GM19025 (cell line): ENCODE measurements around the gene MYF6.
A peak's percentile ranks its signal among the peaks of the same experiment; 100 is the strongest.

Source experiments
- ATAC-seq: cut with Tn5 transposase; IDR thresholded peaks from one replicate; pipeline ENCODE4 v1.9.1; 2021; ENCODE audit warnings: mild to moderate bottlenecking, low read depth, moderate library complexity; ENCODE audit not compliant: unreplicated experiment

Gene MYF6

DNA sequence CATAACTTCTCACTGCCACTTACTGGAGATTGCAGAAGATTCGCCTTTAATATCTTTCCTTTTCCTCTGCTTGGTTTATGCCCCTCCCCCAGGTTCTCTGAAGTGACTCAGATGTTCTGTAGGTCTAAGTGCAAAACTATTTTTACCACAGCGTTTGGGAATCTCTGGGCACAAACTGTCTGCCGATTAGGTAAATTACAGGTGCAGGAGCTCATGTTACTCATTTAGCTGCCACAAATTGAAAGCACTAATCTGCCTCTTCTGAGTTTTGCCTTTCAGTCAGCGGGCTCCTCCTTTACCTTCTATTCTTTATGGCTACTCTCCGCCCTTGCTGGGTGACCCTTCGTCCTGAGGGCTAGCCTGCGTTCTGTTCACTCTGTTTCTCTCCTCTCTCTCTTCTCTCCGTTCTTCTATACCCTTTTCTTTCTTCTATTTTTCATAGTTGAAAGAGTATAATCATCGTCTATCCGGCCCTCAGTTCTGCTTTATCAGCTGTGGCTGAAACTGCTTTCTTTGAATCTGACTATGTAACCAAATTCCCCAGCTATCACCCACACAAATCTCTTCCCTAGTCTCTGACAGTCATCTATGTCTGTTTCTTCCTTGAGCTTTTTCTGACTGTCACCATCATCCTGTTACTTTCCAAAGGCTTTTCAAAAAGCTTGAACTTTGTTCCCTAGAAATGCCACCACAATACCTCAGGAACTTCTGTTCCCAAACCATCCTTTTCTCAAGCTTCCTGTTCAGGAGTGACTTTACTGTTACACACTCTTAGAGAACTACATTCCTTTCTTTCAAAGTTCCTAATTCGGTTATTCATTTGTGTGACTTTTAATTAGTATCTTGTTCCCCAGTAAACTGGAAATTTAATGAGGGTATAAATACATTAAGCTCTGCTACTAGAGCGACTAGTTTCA lies 4.3 kb upstream of the MYF6 start:
- ATAC-seq, result peak; percentile 81

DNA sequence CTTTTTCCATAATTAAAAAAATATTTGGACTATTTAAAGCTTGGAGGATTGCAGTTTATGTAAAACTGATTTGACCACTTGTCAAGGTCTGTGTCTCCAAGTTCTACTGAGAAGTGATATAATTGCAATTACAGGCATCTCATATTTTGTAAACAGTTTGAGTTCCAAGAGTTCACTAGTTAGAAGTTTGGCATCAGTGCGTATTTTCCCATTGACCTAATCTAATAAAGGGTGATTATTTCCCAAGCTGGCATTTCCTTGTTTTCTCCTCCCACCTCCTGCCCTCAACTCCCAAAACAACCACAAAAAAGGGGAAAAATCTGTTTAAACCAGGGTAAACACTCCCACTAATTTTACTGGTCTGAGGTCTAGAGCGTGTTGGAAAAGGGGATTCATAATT lies 3.0 kb upstream of the MYF6 start:
- no peak for ATAC-seq

DNA sequence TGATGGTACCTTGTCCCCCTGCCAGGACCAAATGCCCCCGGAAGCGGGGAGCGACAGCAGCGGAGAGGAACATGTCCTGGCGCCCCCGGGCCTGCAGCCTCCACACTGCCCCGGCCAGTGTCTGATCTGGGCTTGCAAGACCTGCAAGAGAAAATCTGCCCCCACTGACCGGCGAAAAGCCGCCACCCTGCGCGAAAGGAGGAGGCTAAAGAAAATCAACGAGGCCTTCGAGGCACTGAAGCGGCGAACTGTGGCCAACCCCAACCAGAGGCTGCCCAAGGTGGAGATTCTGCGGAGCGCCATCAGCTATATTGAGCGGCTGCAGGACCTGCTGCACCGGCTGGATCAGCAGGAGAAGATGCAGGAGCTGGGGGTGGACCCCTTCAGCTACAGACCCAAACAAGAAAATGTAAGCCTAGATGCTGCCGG lies 410 bp downstream of the MYF6 start:
- ATAC-seq, result no peak

DNA sequence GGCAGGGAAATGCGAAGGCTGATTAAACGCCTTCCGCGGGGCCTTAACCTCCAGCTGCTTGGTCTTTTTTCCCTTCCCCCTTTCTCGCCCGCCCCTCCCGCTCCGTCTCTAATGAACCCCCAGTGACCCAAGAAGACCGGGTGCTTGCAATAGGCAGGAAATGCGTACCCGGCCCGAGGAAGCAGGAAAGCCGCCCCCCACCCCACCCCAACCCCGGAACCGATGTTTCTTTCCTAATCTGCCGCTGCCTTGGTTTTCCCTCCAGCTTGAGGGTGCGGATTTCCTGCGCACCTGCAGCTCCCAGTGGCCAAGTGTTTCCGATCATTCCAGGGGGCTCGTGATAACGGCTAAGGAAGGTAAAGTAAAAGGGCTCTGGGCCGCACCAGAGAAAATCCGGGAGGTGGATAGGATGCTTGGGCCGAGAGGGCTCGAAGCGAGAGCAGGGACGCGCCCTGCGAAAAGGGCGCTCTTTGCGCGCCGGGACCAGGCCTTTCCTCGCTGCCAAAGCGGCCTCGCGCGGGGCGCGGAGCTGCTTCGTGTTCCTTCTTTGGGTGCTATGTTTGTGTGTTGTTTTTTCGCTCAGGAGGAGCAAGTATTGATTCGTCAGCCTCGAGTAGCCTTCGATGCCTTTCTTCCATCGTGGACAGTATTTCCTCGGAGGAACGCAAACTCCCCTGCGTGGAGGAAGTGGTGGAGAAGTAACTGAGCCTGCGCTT lies 983 bp downstream of the MYF6 start:
- no peak for ATAC-seq

DNA sequence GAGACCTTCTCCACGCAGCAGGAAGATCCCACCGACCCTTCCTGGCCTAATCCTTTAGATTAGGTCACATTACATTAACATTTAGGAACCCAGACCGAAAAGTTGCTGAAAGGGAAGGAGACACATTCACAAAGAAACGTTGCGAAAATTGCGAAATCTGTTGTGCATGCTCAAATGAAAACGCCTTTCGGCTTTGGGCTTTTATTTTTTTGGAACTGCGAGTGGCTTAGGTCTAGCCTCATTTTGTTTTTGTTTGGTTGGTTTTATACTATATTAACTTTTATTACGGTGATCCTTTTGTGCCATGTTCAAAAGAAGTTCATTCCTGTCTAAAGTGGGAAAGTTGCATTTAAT lies 1.5 kb downstream of the MYF6 start:
- ATAC-seq, result no peak

DNA sequence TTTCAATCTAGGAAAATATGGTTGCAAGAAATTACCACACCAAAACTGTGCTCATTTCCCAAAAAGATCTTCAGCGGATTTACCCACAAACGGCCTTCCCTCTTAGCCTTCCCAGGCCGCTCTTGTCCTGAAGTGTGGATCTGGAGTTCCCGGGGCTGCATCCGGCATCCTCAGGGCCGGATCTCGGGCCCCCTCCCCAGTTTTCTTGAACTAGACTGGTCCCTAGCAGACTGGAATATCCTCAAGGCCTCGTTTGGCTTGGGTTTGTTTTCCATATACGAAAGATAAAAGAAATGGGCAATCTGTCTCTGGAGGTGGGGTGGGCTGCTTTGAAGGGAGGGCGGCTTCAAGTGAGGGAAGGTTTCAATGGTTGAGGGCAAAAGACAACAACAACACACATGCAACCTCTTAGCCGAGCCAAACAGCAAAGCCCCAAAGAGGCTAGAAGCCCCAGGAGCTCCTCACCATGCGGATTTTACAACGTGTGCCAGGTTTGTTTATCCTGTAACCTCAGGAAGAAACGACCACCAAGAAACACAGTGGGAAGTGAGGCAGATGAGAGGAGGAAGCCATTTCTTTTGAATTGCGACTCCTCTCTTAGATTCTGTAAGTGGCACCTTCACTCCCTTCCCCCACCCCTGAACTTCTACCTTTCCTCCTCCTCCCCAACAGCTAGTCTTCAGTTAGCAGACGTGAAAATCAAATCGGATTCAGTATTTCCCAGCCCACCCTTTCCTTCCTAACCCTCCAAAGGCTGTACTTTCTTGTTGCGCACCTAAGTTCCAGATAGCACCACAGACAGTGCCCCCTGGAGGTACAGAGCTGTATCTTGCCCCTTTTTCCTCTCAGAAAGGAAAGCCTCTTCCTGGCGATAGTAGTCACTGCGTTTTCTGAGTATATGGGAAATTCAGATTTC lies 2.6 kb downstream of the MYF6 start:
- peak; percentile 42 for ATAC-seq

DNA sequence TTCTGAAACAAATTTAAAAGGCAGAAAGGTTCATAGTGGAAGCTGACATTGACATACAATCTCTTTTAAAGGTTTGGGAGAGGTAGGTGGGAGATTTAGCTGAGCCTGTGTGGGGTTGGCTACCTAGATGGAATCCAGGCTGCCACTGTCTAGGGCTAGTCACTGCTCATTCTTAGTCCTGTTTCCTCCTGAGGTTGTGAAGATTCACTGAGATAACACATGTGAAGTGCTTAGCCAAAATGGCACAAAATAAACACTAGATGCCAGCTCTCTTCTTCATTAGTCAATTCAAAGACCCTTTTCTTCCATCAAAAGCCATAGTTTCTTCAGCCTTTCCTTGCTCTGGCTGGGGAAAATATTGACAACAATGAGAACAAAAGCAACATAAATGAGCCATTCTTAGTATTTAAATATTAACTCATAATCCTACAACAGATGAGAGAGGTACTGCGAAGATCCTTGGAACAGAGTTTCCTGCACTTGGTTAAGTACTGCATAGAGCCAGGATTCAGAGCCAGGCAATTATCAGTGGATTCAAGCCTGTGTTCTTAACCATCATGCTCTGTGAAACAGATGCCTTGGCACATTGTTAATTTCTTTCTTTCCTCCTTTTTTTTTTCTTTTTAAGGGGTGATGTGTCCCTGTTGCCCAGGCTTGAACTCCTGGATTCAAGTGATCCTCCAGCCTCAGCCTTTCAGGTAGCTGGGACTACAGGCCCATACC lies 3.5 kb downstream of the MYF6 start:
- peak; percentile 5 for ATAC-seq

DNA sequence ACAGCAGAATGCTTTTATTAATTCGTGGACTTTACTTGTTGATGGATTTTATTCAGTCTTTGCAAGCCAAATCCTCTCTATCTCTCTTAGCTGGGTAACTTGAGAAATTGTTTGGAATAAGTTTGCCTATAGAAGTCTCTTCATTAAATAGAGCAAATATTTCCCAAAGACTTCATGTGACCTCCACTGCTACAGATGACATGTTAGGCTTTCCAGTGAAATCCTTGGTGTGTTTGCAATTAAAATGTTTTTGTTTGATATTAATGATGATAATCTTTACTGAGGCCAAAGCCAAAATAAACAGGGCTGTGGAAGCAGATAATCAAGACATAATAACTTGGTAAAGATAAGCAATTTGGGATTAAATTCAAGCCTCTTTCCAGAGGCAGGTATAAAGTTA lies 4.4 kb downstream of the MYF6 start:
- ATAC-seq, result no peak

DNA sequence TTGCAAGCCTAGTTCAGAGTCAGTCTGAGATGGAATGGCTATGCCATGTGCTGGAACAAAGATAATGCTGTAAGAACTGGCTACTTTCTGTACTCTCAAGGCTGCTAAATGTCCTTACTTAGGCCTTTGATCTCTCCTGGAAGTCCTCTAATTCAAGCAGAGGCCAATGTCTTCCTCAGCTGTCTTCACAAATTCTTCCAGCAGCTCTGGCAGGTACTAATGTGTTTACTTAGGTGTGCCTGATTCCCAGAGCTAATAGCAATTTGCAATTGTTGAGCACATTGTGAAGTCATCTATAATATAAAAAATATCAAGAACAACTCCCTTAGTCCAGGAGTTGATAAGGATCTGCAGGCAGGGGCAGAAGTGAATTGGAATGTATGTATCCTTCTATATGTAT lies 5.4 kb downstream of the MYF6 start:
- ATAC-seq, result no peak

DNA sequence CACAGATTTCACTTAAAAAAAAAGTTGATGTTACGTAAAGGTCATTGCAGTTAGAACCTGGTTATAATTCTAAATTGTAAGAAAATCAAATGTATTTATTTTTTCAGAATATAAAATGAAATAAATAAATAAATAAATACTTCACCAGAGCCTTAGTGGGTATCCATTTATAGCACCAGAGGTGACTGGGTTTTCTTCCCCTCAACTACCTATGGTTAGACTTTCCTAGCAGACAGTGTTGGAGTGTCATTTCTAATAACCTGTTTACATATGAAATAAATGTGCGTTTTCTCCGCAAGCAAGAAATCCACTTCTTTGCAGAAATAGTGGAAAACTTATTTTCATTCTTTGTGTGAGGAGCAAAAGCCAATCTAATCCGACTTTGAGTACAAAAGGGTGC lies 6.0 kb downstream of the MYF6 start:
- no peak for ATAC-seq

DNA sequence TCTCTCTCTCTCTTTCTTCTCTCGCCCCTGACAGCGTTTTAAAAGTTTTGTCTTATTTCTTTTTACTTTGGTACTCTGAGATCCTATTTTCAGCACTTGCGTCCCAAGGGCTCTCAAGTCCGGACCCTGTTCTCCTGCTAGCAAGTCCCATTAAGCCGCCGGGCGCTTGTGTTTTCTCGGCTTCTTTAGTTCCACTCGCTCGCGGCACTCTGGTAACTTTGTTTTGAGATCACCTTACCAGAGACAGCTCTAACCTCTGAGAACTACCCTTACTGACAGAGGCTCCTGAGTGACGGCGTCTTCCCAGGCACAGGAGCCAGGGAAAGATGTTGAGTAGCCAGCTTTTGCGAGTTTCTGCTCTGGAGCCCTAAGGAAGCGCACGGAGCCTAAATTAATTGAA lies 6.6 kb downstream of the MYF6 start:
- no peak for ATAC-seq

DNA sequence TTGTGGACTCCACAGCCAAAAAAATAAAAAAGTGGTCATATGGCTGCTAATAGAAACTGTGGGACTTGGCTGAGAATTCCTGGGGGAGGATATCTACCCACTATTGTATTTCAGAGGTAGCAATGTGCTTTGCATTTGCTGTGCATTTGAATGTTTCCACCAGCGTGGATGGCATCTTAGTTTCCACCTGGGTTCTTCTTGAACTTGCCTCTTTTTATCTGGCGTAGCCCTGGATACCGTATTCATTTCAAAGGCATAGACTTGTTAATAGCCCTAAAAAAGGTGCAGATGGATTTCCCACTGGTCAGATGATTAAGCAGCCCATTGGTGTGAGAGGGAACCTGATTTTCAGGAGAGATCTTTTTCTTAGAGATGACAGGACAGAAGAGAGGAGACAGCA lies 7.4 kb downstream of the MYF6 start:
- ATAC-seq, result no peak

DNA sequence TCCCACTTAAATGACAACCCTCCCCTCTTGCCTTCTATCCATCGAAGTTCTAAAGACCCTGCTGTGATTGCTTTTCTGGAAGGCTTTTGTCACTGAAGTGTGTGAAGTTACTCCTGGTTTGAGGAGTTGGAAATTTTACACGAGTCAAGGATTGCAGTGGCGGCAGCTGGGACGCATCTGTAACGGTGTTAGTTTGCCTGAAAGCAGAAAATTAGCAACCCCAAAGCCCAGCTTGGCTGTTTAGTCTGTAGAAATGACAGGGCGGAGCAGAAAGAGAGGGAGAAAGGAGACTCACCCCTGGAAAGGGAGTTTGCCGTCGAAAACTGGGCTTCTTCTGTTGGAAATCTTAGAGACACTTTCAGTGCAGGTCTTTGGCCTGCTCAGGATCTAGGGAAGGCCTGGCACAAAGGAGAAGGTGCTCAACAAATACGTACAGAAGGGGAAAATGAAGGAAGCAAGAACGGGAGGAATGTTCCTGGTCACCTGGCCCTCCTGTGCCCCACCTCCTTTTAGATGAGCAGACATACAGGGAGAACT lies 8.3 kb downstream of the MYF6 start:
- ATAC-seq, result no peak

DNA sequence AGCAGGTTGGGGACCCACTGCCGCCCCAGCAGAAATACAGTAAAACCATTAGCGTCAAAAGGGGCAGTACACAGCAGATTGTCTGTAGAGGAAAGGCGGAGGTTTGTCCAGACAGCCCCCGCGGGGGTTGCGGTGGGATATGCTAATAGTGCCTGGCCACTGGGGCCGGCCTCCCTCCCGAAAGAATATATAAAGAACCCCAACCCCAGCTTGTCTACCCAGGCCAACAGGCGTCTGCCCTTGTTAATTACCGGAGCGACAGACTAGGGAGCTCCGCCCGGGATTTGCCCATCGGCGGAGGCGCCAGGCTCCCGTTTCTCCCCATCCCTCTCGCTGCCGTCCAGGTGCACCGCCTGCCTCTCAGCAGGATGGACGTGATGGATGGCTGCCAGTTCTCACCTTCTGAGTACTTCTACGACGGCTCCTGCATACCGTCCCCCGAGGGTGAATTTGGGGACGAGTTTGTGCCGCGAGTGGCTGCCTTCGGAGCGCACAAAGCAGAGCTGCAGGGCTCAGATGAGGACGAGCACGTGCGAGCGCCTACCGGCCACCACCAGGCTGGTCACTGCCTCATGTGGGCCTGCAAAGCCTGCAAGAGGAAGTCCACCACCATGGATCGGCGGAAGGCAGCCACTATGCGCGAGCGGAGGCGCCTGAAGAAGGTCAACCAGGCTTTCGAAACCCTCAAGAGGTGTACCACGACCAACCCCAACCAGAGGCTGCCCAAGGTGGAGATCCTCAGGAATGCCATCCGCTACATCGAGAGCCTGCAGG lies 9.4 kb downstream of the MYF6 start, which contains the start of gene MYF5:
TSS of gene MYF5 (plus strand) at position 217 of the 774 bp plus-strand sequence. CDS start at position 369, 152 bp downstream.
- ATAC-seq, result no peak

DNA sequence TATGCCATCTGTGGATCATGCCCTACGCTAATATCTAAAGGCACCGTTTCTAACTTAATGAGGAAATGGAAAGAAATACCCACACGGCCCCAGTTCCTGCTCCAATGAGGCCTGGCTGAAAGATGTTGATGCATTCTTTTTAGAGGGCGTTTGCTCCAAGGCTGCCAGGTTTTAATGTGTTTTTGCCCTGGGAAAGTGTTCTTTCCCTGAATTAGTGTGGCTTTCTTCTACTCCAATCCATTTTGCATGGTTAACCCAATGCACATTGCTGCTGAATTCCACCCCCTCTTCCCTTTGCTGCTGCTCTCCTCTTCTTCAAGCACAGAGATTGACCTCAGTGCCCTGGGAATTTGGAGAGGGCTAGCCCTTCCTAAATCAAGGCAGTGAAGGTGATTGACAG lies 10.4 kb downstream of the MYF6 start:
- ATAC-seq, result no peak

DNA sequence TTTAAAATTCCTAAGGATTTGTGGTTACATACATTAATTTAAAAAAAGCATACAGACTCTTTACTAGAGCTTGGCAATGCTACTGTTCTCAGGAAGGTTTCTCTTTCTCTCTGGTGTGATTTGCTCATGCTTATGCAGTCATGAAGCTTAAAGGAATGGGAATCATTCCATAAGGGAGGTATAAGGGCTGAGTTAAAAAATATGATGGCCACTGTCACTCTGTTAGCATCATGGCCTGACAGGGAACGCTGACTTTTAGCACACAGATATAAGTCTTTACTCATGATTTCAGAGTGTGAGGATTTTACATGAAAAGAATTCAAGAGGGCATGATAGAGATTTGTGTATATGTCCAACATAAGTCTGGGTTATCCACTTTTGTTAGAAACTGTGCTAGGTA lies 13.1 kb downstream of the MYF6 start:
- no peak for ATAC-seq

DNA sequence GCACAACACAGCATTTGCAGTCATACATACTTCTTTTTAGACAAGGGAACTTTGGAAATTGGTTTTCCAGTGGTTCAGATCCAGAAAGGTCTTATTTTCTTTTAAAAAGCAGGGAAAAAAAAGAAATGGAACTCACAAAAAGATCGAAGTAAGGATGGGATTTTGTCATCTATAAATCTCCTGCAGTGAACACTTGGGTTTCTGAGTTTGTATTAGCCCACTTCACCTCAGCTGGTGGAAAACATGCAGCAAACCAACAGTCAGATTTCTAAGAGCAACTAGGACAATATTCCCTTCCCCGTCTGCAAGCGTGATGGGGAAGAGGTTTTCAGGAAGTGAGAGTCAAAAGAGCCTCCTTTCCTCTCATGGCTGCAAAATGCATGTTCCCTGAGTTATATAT lies 13.9 kb downstream of the MYF6 start:
- no peak for ATAC-seq

DNA sequence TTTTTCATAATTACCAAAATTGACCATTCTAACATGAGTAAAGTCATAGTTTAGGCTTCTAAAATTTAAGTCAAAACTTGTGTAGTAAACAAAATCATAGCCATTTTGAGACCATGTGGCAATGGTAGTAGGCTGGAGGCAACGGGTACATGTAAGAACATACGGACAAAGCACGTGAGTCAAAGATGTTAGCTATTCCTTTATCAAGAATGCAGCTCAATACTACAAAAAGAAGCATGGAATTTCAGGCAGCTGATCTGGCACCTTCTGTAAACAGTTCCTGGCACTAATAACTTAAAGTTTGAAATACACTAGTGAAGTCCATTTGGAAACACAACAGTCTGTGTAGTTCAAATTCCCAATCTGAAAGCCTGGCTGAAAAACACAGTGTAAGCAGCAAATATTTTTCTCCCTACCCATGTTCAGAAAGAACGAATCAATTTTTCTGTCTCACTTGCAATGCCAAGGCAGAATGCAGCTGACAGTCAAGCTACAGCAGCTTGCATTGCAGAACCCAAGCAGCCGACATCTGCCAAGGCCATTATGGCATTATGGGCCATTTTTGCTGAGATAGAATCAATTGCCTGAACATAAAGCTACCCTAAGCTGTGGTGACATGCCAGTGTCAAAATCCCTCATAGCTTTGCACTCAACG lies 38.5 kb downstream of the MYF6 start:
- ATAC-seq, result no peak

DNA sequence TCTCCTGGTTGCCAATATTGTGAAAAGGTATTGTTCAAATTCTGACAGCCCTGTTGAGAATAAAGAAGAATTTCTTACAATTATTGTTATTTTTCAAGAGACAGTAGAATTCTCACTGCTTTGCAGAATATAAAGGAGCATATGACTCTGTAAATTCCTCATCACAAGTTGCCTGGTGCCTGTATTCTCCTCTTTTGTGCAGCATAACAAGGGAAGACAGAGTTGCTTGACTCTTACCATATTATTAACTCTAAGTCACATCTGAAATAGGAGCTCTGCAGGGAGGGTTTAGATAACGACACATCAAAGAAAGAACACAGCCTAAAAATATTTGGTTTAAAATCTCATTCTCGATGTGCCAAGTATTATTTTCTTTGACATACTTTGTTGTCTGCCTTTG lies 40.4 kb downstream of the MYF6 start:
- ATAC-seq, result no peak
